Mesothelial cell of epicardium (in vitro differentiated cells): ENCODE measurements around the gene RANBP3. TPM values are rescaled to one million over a fixed set of nuclear protein-coding genes. Genes with fewer than 3 reads are reported as not detected.

ENCODE experiments used
- DNase-seq, 2 experiments: peaks; one replicate each; pipeline ENCODE4 v3.0.0; 2021; ENCODE audit warnings: low spot score in 2 of 2; ENCODE audit not compliant: unreplicated experiment in 2 of 2
- H3K27ac Mint-ChIP-seq: 2 replicates; pipeline ENCODE4 v1.8.0; 2021; ENCODE audit warnings: mixed read lengths
- H3K27me3 Mint-ChIP-seq: 2 replicates; pipeline ENCODE4 v1.8.0; 2021; ENCODE audit warnings: low read depth, mixed read lengths
- H3K36me3 Mint-ChIP-seq: 2 replicates; pipeline ENCODE4 v1.8.0; 2021; ENCODE audit warnings: mixed read lengths
- H3K4me1 Mint-ChIP-seq: 2 replicates; pipeline ENCODE4 v1.8.0; 2021; ENCODE audit warnings: mixed read lengths
- H3K4me3 Mint-ChIP-seq: 2 replicates; pipeline ENCODE4 v1.8.0; 2021; ENCODE audit warnings: mild to moderate bottlenecking, moderate library complexity, mixed read lengths
- H3K9me3 Mint-ChIP-seq: 2 replicates; pipeline ENCODE4 v1.8.0; 2021; ENCODE audit warnings: mixed read lengths
- CTCF ChIP-seq: fragments of 200-600 bp; sonication (generic); IDR thresholded peaks from one replicate; pipeline ENCODE4 v1.5.0; 2021; ENCODE audit warnings: antibody characterized with exemption; ENCODE audit not compliant: unreplicated experiment
- total RNA-seq: library from RNA; stranded (reverse); gene quantifications from 3 replicates; pipeline ENCODE4 v1.2.1, GENCODE V29; 2021

Gene RANBP3
- total RNA-seq, 1 donor from 2014 or later, result 83.3 TPM

- Mint-ChIP-seq H3K4me3 (no peak overlapping the region), H3K27me3 (no peaks in the 10 kb centered on the region), H3K27ac (peak overlapping the region; percentile 3), H3K36me3 (peaks cover 5% of the 10 kb centered on the region), H3K9me3 (no peaks in the 10 kb centered on the region), H3K4me1 (peaks cover 48% of the 10 kb centered on the region)
- DNase-seq, result no peak
- no peak for TF ChIP-seq CTCF
Observed at GRCh38 chr19:5947435-5947834, 30.5 kb downstream of the RANBP3 start.

GRCh38 chr19:5943623-5944022 is 34.3 kb downstream of the RANBP3 start:
- no peaks in the 10 kb centered on the region for H3K27me3 Mint-ChIP-seq
- peaks cover 22% of the 10 kb centered on the region for H3K4me1 Mint-ChIP-seq
- H3K9me3 Mint-ChIP-seq, result no peaks in the 10 kb centered on the region
- no peak overlapping the region for H3K4me3 Mint-ChIP-seq
- peak overlapping the region; percentile 47 for H3K27ac Mint-ChIP-seq
- DNase-seq, result no peak
- H3K36me3 Mint-ChIP-seq, result peaks cover 8% of the 10 kb centered on the region
- TF ChIP-seq CTCF, result no peak

- H3K27ac Mint-ChIP-seq, result peak overlapping the region; percentile 30
- H3K27me3 Mint-ChIP-seq, result no peaks in the 10 kb centered on the region
- no peaks in the 10 kb centered on the region for H3K9me3 Mint-ChIP-seq
- DNase-seq, result no peak
- no peak for TF ChIP-seq CTCF
- peaks cover 20% of the 10 kb centered on the region for H3K4me1 Mint-ChIP-seq
- H3K4me3 Mint-ChIP-seq, result no peak overlapping the region
- peaks cover 12% of the 10 kb centered on the region for H3K36me3 Mint-ChIP-seq
Observed at GRCh38 chr19:5943045-5943444, 34.9 kb downstream of the RANBP3 start.

GRCh38 chr19:5941673-5942072 is 36.3 kb downstream of the RANBP3 start:
- no peaks in the 10 kb centered on the region for H3K27me3 Mint-ChIP-seq
- DNase-seq, result no peak
- peak overlapping the region; percentile 59 for H3K27ac Mint-ChIP-seq
- H3K4me1 Mint-ChIP-seq, result peaks cover 17% of the 10 kb centered on the region
- H3K4me3 Mint-ChIP-seq, result no peak overlapping the region
- H3K9me3 Mint-ChIP-seq, result no peaks in the 10 kb centered on the region
- no peak for TF ChIP-seq CTCF
- peaks cover 13% of the 10 kb centered on the region for H3K36me3 Mint-ChIP-seq

GRCh38 chr19:5940260-5941208 is 37.4 kb downstream of the RANBP3 start:
- TF ChIP-seq CTCF, result no peak
- Mint-ChIP-seq H3K4me1 (peaks cover 21% of the 10 kb centered on the region), H3K4me3 (no peak overlapping the region), H3K27me3 (no peaks in the 10 kb centered on the region), H3K36me3 (peaks cover 17% of the 10 kb centered on the region), H3K9me3 (no peaks in the 10 kb centered on the region), H3K27ac (no peak overlapping the region)
- no peak for DNase-seq
